GM23338 (cell line): ENCODE measurements around the gene SYT14. TPM values are rescaled to one million over a fixed set of nuclear protein-coding genes. Genes with fewer than 3 reads are reported as not detected.

Source experiments
- ATAC-seq: fragments of 200-7000 bp; cut with Tn5 transposase; 3 replicates; pipeline ENCODE4 v1.9.1; 2020
- DNase-seq: peaks from one replicate; pipeline ENCODE4 v3.0.0-alpha.2; 2015; ENCODE audit warnings: low spot score
- H2AFZ ChIP-seq: fragments of 200-600 bp; sonication (generic); 2 replicates; pipeline ENCODE4 v1.8.0; 2016; ENCODE audit warnings: antibody characterized with exemption, mild to moderate bottlenecking, moderate library complexity
- H3F3A ChIP-seq: fragments of 200-600 bp; sonication (generic); replicated peaks from 2 replicates; pipeline ENCODE4 v1.8.0; 2017; ENCODE audit warnings: antibody characterized with exemption, mixed run types, low read depth
- H3K27ac ChIP-seq: fragments of 200-600 bp; sonication (generic); 2 replicates; pipeline ENCODE4 v1.6.1; 2016; ENCODE audit warnings: low read depth
- H3K27me3 ChIP-seq: fragments of 200-600 bp; sonication (generic); 2 replicates; pipeline ENCODE4 v1.8.0; 2016; ENCODE audit warnings: mild to moderate bottlenecking, mixed run types, moderate library complexity; ENCODE audit not compliant: insufficient read depth
- H3K36me3 ChIP-seq: fragments of 200-600 bp; sonication (generic); 2 replicates; pipeline ENCODE4 v1.8.0; 2016; ENCODE audit warnings: mild to moderate bottlenecking; ENCODE audit not compliant: insufficient read depth
- H3K4me1 ChIP-seq: fragments of 200-600 bp; sonication (generic); 2 replicates; pipeline ENCODE4 v1.8.0; 2016; ENCODE audit warnings: mild to moderate bottlenecking, moderate library complexity; ENCODE audit not compliant: insufficient read depth
- H3K4me2 ChIP-seq: fragments of 200-600 bp; sonication (generic); 2 replicates; pipeline ENCODE4 v1.7.1; 2017; ENCODE audit warnings: mixed run types
- H3K4me3 ChIP-seq: fragments of 200-600 bp; sonication (generic); 2 replicates; pipeline ENCODE4 v1.6.1; 2016; ENCODE audit warnings: mixed run types
- H3K79me2 ChIP-seq: fragments of 200-600 bp; sonication (generic); replicated peaks from 2 replicates; pipeline ENCODE4 v1.8.0; 2017; ENCODE audit warnings: mild to moderate bottlenecking; ENCODE audit not compliant: insufficient read depth
- H3K9me2 ChIP-seq: fragments of 200-600 bp; sonication (generic); 2 replicates; pipeline ENCODE4 v1.8.0; 2017; ENCODE audit not compliant: insufficient read depth
- H4K20me1 ChIP-seq: fragments of 200-600 bp; sonication (generic); replicated peaks from 2 replicates; pipeline ENCODE4 v1.8.0; 2017; ENCODE audit warnings: mild to moderate bottlenecking; ENCODE audit not compliant: insufficient read depth
- H3K27ac Mint-ChIP-seq: 2 replicates; pipeline ENCODE4 v1.8.0; 2020; ENCODE audit warnings: inconsistent platforms, mild to moderate bottlenecking, moderate library complexity, mixed read lengths
- H3K27me3 Mint-ChIP-seq: 3 replicates; pipeline ENCODE4 v1.8.0; 2022; ENCODE audit warnings: low read depth, mild to moderate bottlenecking, moderate library complexity, mixed read lengths, inconsistent platforms; ENCODE audit not compliant: insufficient read depth, poor library complexity
- H3K36me3 Mint-ChIP-seq: 3 replicates; pipeline ENCODE4 v1.8.0; 2021; ENCODE audit warnings: low read depth, mild to moderate bottlenecking, inconsistent platforms, moderate library complexity, mixed read lengths
- H3K4me1 Mint-ChIP-seq: 3 replicates; pipeline ENCODE4 v1.8.0; 2020; ENCODE audit warnings: mild to moderate bottlenecking, inconsistent platforms, mixed read lengths
- H3K4me3 Mint-ChIP-seq: 3 replicates; pipeline ENCODE4 v1.8.0; 2021; ENCODE audit warnings: moderate library complexity, mild to moderate bottlenecking, inconsistent platforms, mixed read lengths
- H3K9me3 Mint-ChIP-seq: 3 replicates; pipeline ENCODE4 v1.8.0; 2020; ENCODE audit warnings: moderate library complexity, mild to moderate bottlenecking, inconsistent platforms, mixed read lengths
- EZH2phosphoT487 ChIP-seq: fragments of 200-600 bp; sonication (generic); IDR thresholded peaks from one replicate; pipeline ENCODE4 v1.8.1; 2018; ENCODE audit warnings: antibody characterized with exemption; ENCODE audit not compliant: unreplicated experiment
- NANOG ChIP-seq: IDR thresholded peaks from 2 replicates; pipeline ENCODE4 v1.6.1; 2016; ENCODE audit warnings: antibody characterized with exemption, borderline replicate concordance
- POLR2AphosphoS5 ChIP-seq: IDR thresholded peaks from 2 replicates; pipeline ENCODE4 v1.6.1; 2016; ENCODE audit warnings: antibody characterized with exemption, low read depth
- polyA plus RNA-seq: library from polyadenylated mRNA; unstranded; fragments of >200 nt; fragmentation: Nextera tagmentation; extraction: Ambion mirVana; gene quantifications from 2 replicates; pipeline ENCODE4 v1.2.1, GENCODE V29; 2016
- total RNA-seq: library from RNA; depleted of rRNA; stranded (reverse); fragments of >200 nt; shearing (Covaris generic); gene quantifications from 2 replicates; pipeline ENCODE4 v1.2.3, GENCODE V29; 2014
- TF ChIP-seq, protein P1 (sequence below), 2 experiments: fragments of 200-600 bp in 1 of 2; sonication (generic) in 1 of 2; conservative IDR thresholded peaks; 2 replicates each; pipeline versions ENCODE4 v1.5.1 to v1.6.1; 2016 to 2017; ENCODE audit warnings: antibody characterized with exemption in 2 of 2, low read depth in 2 of 2, mild to moderate bottlenecking in 2 of 2, moderate library complexity in 1 of 2
- TF ChIP-seq, protein P2 (sequence below): fragments of 250-450 bp; sonication (Bioruptor Pico); IDR thresholded peaks from 2 replicates; pipeline ENCODE4 v1.5.0; 2020; ENCODE audit warnings: mild to moderate bottlenecking, moderate library complexity

Gene SYT14
- total and polyA plus RNA-seq, 2 experiments from 2014 or later = 5.2 to 22.4 TPM

DNA sequence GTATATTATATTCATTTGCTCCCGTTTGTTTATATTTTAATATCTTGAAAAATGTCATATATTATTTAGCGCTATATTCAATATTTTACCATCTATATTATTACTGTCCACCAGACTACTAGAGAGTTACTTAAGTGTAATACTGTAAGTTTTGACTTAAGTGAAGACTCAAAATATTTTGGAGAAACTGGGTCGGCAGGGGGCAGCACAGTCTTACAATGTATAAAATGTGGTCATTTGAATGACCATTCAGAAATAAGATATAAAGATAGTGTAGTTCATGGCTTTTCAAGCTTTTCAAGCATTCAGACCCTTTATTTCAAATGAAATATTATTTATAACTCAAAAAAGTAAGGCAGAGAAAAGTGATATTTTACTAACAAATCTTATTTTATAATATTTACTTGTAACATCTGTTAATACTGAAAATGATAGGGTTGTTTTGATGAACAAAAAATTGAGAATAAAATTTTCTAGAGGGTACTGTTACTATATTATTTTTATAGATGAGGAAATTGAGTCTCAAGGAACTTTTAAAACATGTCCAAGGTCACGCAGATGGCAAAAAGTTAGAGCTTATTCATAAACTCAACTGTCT lies 205.5 kb downstream of the SYT14 start:
- H3K36me3 ChIP-seq = no peaks in the 10 kb centered on the region
- H3K4me3 ChIP-seq = no peak overlapping the region
- H4K20me1 ChIP-seq = no peaks in the 10 kb centered on the region
- H3K27ac ChIP-seq = no peak overlapping the region
- H3K79me2 ChIP-seq = no peaks in the 10 kb centered on the region
- no peak for ATAC-seq
- no peaks in the 10 kb centered on the region for H3K4me1 ChIP-seq
- Mint-ChIP-seq H3K4me3 (no peak overlapping the region), H3K27ac (no peak overlapping the region), H3K4me1 (no peaks in the 10 kb centered on the region), H3K9me3 (no peaks in the 10 kb centered on the region; the same call in 2 of the 3 replicates), H3K27me3 (no peaks in the 10 kb centered on the region), H3K36me3 (peaks cover 10% of the 10 kb centered on the region)
- no peak overlapping the region for H3K4me2 ChIP-seq
- H3F3A ChIP-seq = no peaks in the 10 kb centered on the region
- peak; percentile 84 for DNase-seq
- H2AFZ ChIP-seq = no peak overlapping the region
- TF ChIP-seq NANOG = no peak
- TF ChIP-seq, protein P1, sequence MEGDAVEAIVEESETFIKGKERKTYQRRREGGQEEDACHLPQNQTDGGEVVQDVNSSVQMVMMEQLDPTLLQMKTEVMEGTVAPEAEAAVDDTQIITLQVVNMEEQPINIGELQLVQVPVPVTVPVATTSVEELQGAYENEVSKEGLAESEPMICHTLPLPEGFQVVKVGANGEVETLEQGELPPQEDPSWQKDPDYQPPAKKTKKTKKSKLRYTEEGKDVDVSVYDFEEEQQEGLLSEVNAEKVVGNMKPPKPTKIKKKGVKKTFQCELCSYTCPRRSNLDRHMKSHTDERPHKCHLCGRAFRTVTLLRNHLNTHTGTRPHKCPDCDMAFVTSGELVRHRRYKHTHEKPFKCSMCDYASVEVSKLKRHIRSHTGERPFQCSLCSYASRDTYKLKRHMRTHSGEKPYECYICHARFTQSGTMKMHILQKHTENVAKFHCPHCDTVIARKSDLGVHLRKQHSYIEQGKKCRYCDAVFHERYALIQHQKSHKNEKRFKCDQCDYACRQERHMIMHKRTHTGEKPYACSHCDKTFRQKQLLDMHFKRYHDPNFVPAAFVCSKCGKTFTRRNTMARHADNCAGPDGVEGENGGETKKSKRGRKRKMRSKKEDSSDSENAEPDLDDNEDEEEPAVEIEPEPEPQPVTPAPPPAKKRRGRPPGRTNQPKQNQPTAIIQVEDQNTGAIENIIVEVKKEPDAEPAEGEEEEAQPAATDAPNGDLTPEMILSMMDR (conservative IDR thresholded peaks at IDR 0.05; ENCODE audit: low read depth in 2 of 2) = peak; percentile 58 to 79
- no peak for TF ChIP-seq EZH2phosphoT487
- TF ChIP-seq, protein P2, sequence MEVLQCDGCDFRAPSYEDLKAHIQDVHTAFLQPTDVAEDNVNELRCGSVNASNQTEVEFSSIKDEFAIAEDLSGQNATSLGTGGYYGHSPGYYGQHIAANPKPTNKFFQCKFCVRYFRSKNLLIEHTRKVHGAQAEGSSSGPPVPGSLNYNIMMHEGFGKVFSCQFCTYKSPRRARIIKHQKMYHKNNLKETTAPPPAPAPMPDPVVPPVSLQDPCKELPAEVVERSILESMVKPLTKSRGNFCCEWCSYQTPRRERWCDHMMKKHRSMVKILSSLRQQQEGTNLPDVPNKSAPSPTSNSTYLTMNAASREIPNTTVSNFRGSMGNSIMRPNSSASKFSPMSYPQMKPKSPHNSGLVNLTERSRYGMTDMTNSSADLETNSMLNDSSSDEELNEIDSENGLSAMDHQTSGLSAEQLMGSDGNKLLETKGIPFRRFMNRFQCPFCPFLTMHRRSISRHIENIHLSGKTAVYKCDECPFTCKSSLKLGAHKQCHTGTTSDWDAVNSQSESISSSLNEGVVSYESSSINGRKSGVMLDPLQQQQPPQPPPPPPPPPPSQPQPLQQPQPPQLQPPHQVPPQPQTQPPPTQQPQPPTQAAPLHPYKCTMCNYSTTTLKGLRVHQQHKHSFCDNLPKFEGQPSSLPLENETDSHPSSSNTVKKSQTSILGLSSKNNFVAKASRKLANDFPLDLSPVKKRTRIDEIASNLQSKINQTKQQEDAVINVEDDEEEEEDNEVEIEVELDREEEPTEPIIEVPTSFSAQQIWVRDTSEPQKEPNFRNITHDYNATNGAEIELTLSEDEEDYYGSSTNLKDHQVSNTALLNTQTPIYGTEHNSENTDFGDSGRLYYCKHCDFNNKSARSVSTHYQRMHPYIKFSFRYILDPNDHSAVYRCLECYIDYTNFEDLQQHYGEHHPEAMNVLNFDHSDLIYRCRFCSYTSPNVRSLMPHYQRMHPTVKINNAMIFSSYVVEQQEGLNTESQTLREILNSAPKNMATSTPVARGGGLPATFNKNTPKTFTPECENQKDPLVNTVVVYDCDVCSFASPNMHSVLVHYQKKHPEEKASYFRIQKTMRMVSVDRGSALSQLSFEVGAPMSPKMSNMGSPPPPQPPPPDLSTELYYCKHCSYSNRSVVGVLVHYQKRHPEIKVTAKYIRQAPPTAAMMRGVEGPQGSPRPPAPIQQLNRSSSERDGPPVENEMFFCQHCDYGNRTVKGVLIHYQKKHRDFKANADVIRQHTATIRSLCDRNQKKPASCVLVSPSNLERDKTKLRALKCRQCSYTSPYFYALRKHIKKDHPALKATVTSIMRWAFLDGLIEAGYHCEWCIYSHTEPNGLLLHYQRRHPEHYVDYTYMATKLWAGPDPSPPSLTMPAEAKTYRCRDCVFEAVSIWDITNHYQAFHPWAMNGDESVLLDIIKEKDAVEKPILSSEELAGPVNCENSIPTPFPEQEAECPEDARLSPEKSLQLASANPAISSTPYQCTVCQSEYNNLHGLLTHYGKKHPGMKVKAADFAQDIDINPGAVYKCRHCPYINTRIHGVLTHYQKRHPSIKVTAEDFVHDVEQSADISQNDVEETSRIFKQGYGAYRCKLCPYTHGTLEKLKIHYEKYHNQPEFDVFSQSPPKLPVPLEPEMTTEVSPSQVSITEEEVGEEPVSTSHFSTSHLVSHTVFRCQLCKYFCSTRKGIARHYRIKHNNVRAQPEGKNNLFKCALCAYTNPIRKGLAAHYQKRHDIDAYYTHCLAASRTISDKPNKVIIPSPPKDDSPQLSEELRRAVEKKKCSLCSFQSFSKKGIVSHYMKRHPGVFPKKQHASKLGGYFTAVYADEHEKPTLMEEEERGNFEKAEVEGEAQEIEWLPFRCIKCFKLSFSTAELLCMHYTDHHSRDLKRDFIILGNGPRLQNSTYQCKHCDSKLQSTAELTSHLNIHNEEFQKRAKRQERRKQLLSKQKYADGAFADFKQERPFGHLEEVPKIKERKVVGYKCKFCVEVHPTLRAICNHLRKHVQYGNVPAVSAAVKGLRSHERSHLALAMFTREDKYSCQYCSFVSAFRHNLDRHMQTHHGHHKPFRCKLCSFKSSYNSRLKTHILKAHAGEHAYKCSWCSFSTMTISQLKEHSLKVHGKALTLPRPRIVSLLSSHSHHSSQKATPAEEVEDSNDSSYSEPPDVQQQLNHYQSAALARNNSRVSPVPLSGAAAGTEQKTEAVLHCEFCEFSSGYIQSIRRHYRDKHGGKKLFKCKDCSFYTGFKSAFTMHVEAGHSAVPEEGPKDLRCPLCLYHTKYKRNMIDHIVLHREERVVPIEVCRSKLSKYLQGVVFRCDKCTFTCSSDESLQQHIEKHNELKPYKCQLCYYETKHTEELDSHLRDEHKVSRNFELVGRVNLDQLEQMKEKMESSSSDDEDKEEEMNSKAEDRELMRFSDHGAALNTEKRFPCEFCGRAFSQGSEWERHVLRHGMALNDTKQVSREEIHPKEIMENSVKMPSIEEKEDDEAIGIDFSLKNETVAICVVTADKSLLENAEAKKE (CRISPR knock-in tag) = no peak
- no peak for TF ChIP-seq POLR2AphosphoS5
- no peaks in the 10 kb centered on the region; the same call in 1 of the 2 replicates for H3K9me2 ChIP-seq
- H3K27me3 ChIP-seq = no peaks in the 10 kb centered on the region
